Adrenal gland (tissue), 5 donors: ENCODE data around the gene RNF44.

Source experiments
- POLR2A ChIP-seq, 2 donors: fragments of 450-650 bp; IDR thresholded peaks; one replicate each; pipeline ENCODE4 v1.6.1; 2017; ENCODE audit warnings: antibody characterized with exemption in 2 of 2, mild to moderate bottlenecking in 2 of 2, moderate library complexity in 1 of 2
- TF ChIP-seq, protein P1 (sequence below), 6 experiments: fragments of 450-650 bp in 4 of 6; fragments of 200-600 bp in 2 of 6; sonication (generic) in 1 of 6; IDR thresholded peaks; 1 replicate in 5 of 6; 2 replicates in 1 of 6; pipeline versions ENCODE4 v1.5.1 to v1.8.0; 2016 to 2021; ENCODE audit warnings: antibody characterized with exemption in 6 of 6, mild to moderate bottlenecking in 2 of 6, moderate library complexity in 1 of 6
- donor health status: DM: no; HTN: no; CAD: no.

DNA sequence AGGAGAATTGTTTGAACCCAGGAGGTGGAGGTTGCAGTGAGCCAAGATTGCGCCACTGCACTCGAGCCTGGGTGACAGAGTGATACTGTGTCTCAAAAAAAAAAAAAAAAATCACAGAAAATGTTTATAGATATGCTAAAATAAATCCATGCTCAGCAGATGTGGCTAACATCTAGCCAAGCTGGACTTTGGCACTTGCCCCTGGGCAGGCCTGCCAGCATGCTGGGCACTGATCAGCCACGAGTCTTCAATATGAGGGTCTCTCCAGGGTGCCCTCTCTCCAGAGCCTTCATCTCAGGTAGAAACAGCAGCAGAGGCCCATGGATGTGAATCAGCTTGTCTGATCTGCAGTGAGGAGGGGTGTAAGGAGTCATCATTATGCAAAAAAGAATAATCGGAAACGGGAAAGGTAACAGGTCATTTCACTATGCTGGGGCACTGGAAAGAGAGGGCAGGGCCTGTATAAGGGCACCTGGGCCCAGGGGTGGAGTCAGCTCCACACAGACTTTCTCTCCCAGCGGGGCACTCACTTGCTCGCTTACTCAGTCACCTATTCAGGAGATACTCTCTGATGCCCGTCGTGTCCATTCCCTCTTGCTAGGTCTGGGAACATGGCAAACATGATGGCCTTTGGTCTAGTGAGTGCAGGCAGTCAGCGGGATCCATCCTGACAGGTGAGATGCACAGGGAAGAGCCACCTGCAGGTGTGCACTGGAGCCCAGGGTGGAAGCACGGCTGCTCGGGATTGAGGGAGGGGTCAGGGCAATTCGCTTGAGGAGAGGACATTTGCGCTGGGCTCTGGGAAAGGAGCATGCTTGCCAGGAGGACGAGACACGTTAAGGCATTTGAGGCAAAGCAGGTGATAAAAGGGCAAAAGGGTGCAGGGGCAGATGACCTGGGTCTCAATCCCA, 17.1 kb downstream of the RNF44 start:
- TF ChIP-seq, protein P1, sequence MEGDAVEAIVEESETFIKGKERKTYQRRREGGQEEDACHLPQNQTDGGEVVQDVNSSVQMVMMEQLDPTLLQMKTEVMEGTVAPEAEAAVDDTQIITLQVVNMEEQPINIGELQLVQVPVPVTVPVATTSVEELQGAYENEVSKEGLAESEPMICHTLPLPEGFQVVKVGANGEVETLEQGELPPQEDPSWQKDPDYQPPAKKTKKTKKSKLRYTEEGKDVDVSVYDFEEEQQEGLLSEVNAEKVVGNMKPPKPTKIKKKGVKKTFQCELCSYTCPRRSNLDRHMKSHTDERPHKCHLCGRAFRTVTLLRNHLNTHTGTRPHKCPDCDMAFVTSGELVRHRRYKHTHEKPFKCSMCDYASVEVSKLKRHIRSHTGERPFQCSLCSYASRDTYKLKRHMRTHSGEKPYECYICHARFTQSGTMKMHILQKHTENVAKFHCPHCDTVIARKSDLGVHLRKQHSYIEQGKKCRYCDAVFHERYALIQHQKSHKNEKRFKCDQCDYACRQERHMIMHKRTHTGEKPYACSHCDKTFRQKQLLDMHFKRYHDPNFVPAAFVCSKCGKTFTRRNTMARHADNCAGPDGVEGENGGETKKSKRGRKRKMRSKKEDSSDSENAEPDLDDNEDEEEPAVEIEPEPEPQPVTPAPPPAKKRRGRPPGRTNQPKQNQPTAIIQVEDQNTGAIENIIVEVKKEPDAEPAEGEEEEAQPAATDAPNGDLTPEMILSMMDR (IDR thresholded peaks at IDR 0.05) = no peak
- TF ChIP-seq POLR2A (IDR thresholded peaks at IDR 0.05) = no peak
